ENCODE data around the gene TNFSF9.
"Not testable (repeated sequence)": the region's sequence is repeated elsewhere in the genome, so short reads cannot be mapped to it uniquely, and the experiment has no call there.

The TNFSF9 gene

DNA sequence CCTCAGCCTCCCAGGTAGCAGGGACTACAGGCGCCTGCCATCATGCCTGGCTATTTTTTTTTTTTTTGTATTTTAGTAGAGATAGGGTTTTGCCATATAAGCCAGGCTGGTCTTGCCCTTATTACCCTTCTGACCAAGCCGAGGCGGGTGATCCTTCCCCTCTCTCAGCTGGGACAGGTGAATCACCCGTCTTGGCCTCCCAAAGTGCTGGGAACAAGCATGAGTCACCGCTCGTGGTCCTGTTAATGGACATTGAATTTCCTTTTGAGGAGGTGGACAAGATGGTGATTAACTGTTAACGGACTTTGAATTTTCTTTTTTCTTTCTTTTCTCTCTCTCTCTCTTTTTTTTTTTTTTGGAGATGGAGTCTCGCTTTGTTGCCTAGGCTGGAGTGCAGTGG lies 49.5 kb downstream of the TNFSF9 start:
- no peak for DNase-seq (ENCODE audit: extremely low read depth, low read depth)
- no peak for TF ChIP-seq CTCF (IDR thresholded peaks at IDR 0.05; ENCODE audit: low read depth, low read length)

- not testable (repeated sequence) for DNase-seq (ENCODE audit: extremely low read depth, low read depth)
Observed at GRCh38 chr19:6582515-6583484, 52.0 kb downstream of the TNFSF9 start.

All from AG09319 (cell line).